ENCODE data around the gene PDX1.

Gene PDX1

GRCh38 chr13:27919934-27920676 is at the start of gene PDX1:
Gene PDX1 (plus strand): TSS chr13:27920000. CDS start chr13:27920139, 139 bp downstream.
- in situ Hi-C loops (cut with HindIII; ENCODE audit: low sequenced_read_pairs): loop anchor here (5.0 kb wide), 1 partner anchor 52 kb away; no protein-coding TSS in a partner anchor

GRCh38 chr13:27878274-27878673 is 41.5 kb upstream of the PDX1 start:
- in situ Hi-C loops (cut with HindIII; ENCODE audit: low sequenced_read_pairs): no loop called here

GRCh38 chr13:27889471-27889870 is 30.3 kb upstream of the PDX1 start:
- in situ Hi-C loops (cut with HindIII; ENCODE audit: low sequenced_read_pairs): no loop called here

GRCh38 chr13:27896726-27897125 is 23.1 kb upstream of the PDX1 start:
- in situ Hi-C loops (cut with HindIII; ENCODE audit: low sequenced_read_pairs): no loop called here

GRCh38 chr13:27904719-27905118 is 15.1 kb upstream of the PDX1 start:
- in situ Hi-C loops (cut with HindIII; ENCODE audit: low sequenced_read_pairs): no loop called here

GRCh38 chr13:27905650-27906049 is 14.2 kb upstream of the PDX1 start:
- in situ Hi-C loops (cut with HindIII; ENCODE audit: low sequenced_read_pairs): no loop called here

- in situ Hi-C loops (cut with HindIII; ENCODE audit: low sequenced_read_pairs): no loop called here
These were observed 12.5 kb upstream of the PDX1 start for GRCh38 chr13:27907121-27907787.

GRCh38 chr13:27909378-27909777 is 10.4 kb upstream of the PDX1 start:
- in situ Hi-C loops (cut with HindIII; ENCODE audit: low sequenced_read_pairs): no loop called here

- in situ Hi-C loops (cut with HindIII; ENCODE audit: low sequenced_read_pairs): no loop called here
These were observed 8.3 kb upstream of the PDX1 start for GRCh38 chr13:27911521-27911920.

- in situ Hi-C loops (cut with HindIII; ENCODE audit: low sequenced_read_pairs): no loop called here
These were observed 6.6 kb upstream of the PDX1 start for GRCh38 chr13:27913160-27913559.

GRCh38 chr13:27915301-27916207 is 4.2 kb upstream of the PDX1 start:
- in situ Hi-C loops (cut with HindIII; ENCODE audit: low sequenced_read_pairs): no loop called here

GRCh38 chr13:27917121-27917947 is 2.5 kb upstream of the PDX1 start:
- in situ Hi-C loops (cut with HindIII; ENCODE audit: low sequenced_read_pairs): no loop called here

GRCh38 chr13:27918041-27918917 is 1.5 kb upstream of the PDX1 start:
- in situ Hi-C loops (cut with HindIII; ENCODE audit: low sequenced_read_pairs): no loop called here

- in situ Hi-C loops (cut with HindIII; ENCODE audit: low sequenced_read_pairs): no loop called here
These were observed 712 bp upstream of the PDX1 start for GRCh38 chr13:27918918-27919658.

GRCh38 chr13:27919659-27919933 is 204 bp upstream of the PDX1 start:
- in situ Hi-C loops (cut with HindIII; ENCODE audit: low sequenced_read_pairs): no loop called here

GRCh38 chr13:27920677-27921420 is 1.0 kb downstream of the PDX1 start:
- in situ Hi-C loops (cut with HindIII; ENCODE audit: low sequenced_read_pairs): loop anchor here (5.0 kb wide), 1 partner anchor 51 kb away; no protein-coding TSS in a partner anchor

- in situ Hi-C loops (cut with HindIII; ENCODE audit: low sequenced_read_pairs): loop anchor here (5.0 kb wide), 1 partner anchor 51 kb away; no protein-coding TSS in a partner anchor
These were observed 1.7 kb downstream of the PDX1 start for GRCh38 chr13:27921421-27921960.
